Measurements from ENCODE around the gene XYLB.

XYLB gene

GRCh38 chr3:38454884-38455638 is 108.5 kb downstream of the XYLB start:
- peak; percentile 23 for DNase-seq (ENCODE audit: low read depth)

- DNase-seq (ENCODE audit: low read depth), result no peak
Observed at GRCh38 chr3:38455639-38456430, 109.2 kb downstream of the XYLB start.

- DNase-seq (ENCODE audit: low read depth), result no peak
Observed at GRCh38 chr3:38457111-38458003, 110.8 kb downstream of the XYLB start.

GRCh38 chr3:38458796-38459498 is 112.4 kb downstream of the XYLB start:
- DNase-seq (ENCODE audit: low read depth), result no peak

- DNase-seq (ENCODE audit: low read depth), result no peak
Observed at GRCh38 chr3:38459499-38460048, 113.0 kb downstream of the XYLB start.

GRCh38 chr3:38460377-38461270 is 114.0 kb downstream of the XYLB start:
- DNase-seq (ENCODE audit: low read depth), result no peak
